ENCODE data around the gene DYNLT4.
"Not testable (repeated sequence)": the region's sequence is repeated elsewhere in the genome, so short reads cannot be mapped to it uniquely, and the experiment has no call there.

The DYNLT4 gene, protein sequence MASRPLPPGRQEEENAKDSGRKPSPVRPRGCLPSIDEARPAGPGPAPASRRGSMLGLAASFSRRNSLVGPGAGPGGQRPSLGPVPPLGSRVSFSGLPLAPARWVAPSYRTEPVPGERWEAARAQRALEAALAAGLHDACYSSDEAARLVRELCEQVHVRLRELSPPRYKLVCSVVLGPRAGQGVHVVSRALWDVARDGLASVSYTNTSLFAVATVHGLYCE

DNA sequence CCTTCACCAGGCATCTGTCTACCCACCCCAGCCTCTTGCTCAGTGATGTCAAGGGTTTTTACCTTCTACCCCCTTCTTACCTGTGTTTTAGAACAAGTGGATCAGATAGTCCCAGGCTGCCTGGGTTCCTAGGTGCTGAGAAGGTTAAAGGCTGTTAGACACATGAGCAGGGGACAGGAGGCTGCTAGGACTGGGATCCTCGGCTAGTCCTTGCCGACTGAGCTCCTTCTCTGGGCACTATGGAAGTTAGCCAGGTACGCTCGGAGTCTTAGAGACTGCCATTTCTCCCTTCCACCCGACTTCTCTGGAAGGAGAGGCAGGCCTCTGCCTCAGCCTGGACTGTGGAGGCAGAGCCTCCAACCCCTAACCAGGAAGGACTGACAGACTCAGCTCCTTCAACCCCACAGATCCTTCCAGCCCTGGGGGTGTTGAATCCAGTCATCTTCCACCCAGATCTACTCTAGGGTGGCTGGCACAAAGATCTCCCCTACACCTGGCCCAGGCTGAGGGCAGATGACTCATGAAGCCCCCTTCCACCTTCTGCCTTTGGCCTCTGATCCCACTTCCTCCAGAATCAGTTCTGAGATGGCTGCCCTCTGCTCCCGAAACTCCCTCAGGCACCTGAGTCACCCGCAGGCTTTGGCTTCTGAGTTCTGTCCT lies at the start of gene DYNLT4:
TSS of gene DYNLT4 (minus strand) at position 648 of the 660 bp plus-strand sequence. CDS start 683 bp downstream, outside the sequence.
- DNase-seq (ENCODE audit: low spot score), result no peak

DNA sequence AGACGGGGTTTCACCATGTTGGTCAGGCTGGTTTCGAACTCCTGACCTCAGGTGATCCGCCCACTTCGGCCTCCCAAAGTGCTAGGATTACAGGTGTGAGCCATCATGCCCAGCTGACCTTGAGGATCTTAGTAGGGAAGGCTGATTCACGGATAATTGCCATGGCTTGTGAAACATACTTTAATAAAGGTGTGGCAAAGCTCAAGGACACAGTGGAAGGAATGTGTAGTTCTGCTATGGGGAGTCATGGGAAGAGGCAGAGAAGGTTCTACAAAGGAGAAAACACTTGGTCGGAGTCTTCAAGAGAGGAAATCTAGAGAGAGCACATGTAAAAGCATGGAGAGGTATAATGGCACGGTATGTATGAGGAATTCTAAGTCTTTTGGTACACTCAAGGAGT lies 48.6 kb upstream of the DYNLT4 start:
- DNase-seq (ENCODE audit: low spot score), result no peak

DNA sequence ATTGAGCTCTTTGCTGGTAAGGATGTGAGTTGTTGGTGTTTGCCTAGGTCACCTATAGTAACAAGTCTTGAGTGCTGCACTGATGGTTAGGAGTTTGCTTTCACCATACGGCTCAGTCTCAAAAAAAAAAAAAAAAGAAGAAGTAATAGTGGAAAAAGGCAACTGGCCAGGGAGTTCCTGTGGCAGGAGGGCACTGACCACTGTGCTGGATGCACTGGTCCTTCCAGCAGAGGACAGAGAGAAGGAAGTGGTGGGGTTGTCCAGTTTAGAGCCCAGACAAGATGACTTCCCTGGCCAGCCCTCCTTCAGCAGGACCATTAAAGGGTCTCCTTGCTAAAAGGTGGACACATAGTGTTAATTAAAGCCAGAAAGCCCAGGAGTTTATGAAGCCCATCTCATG lies 47.8 kb upstream of the DYNLT4 start:
- peak; percentile 48 for DNase-seq (ENCODE audit: low spot score)

DNA sequence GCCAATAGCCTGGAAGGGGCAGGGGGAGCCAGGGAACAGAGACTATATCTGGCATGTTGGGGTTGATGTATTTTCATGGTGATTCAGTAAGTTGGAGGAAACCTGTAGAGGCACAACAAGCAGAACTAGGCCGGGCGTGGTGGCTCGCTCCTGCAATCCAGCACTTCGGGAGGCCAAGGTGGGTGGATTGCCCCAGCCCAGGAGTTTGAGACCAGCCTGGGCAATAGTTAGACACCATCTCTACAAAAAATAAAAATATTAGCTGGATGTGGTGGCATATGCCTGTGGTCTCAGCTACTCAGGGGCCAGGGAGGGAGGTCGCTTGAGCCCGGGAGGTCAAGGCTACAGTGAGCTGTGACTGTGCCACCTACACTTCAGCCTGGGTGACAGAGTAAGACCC lies 46.0 kb upstream of the DYNLT4 start:
- DNase-seq (ENCODE audit: low spot score), result no peak

DNA sequence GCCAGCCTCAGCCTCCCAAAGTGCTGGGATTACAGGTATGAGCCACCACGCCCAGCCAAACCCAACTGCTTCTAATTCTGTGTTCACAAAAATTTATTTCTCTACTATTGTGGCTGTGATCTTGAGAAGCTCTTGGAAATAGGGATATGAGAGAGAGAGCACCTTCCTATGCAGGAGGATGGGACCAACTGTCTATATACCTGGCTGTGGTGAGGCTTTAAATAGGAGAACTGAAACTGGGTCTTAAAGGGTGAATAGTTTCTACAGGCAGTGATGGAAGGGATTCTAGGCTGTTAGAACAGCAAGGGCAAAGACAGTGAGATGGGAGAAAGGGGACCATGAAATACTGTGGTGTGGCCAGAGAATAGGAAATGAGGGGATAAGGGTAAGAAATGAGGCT lies 44.2 kb upstream of the DYNLT4 start:
- no peak for DNase-seq (ENCODE audit: low spot score)

DNA sequence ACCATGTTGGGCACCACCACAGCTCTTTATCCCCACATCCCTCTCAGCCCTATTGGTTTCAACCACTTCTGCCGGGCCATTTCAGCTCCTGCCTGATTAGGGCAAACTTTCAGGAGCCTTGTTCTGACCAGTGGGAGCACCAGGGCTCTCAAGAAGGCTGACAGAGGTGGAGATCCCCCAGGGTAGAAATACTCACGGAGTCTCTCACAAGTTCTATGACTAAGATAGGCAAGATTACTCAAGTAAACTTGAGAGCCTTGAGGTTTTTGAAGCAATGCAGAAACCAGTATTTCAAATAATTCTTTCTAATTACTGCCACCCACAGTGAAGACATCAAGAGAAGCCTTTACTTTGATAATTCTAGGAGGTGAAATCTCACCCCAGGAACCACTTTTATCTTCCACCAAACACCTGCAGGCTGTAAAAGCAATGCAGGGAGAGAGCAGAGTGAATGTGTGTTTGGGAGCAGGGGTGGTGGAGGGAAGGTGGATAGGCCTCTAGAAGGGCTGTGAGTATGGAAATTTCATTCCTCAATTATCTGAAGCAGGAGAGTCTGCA lies 42.5 kb upstream of the DYNLT4 start:
- no peak for DNase-seq (ENCODE audit: low spot score)

DNA sequence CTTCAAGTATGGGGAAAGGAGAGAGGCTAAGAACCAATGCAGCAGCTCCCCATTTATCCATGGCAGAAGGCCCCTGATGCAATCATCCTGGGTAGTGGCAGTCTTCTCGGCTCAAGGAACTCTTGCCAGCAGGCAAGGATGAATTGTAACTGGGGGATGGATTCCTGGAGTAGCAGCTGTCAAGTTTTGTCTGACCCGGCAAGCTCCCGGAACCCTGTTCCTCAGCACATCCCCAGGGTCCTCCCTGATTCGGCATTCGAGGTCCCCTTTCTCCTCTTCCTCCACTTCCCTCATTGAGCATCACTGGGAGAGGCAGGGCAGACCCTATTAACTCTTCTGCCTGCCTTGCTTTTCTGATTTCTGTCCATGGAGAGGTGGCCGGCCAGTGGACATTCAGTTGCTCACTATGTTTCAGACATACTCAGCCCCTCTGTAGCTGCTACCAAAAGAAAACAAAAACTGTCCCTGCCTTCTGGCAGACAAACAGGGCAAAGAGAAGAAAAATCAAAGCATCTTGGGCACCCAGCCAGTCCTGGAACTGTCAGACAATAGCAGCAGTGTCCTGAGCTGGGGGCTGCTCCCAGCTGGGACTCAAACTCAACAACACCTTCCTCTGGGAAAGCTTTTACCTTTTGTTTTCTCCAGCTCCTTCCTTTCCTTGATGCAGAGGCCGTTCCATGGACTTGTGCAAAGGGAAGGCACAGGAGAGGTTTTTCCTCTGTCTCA lies 41.5 kb upstream of the DYNLT4 start:
- peak; percentile 81 for DNase-seq (ENCODE audit: low spot score)

DNA sequence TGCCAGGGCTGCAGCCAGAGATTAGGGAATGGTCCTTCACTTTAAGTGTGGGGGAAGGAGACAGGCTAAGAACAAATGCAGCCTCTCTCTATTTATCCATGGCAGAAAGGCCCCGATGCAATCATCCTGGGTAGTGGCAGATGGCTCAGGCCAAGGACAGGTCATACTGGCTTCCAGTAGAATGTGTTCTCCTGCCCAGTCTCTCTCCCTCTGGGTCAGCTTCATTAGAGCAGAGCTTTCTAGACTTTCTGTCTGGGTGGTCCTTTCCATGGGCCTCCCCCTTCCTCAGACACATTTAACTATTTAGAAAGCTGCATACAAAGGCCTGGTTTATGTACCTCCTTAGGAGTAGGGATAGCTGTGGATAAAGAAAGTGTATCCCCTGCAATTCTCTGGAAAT lies 40.7 kb upstream of the DYNLT4 start:
- DNase-seq (ENCODE audit: low spot score), result no peak

DNA sequence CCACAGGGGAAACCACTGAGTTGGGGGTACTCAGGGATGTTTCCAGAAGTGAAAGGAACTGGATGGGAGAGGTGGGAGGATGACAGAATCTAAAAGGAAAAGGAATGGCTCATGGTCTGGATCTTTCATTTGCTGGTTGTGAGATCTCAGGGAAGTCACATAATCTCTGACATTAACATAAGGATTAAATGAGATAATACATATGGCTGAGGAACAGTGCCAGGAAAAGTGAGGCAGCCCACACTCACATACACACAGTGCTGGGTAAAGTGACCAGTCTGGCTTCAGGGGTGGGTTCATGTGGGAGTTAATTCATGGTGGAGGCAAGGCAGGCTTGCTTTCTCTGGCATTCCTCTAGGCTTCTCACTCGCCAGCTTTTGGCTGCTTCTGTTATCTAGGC lies 39.8 kb upstream of the DYNLT4 start:
- DNase-seq (ENCODE audit: low spot score), result no peak

DNA sequence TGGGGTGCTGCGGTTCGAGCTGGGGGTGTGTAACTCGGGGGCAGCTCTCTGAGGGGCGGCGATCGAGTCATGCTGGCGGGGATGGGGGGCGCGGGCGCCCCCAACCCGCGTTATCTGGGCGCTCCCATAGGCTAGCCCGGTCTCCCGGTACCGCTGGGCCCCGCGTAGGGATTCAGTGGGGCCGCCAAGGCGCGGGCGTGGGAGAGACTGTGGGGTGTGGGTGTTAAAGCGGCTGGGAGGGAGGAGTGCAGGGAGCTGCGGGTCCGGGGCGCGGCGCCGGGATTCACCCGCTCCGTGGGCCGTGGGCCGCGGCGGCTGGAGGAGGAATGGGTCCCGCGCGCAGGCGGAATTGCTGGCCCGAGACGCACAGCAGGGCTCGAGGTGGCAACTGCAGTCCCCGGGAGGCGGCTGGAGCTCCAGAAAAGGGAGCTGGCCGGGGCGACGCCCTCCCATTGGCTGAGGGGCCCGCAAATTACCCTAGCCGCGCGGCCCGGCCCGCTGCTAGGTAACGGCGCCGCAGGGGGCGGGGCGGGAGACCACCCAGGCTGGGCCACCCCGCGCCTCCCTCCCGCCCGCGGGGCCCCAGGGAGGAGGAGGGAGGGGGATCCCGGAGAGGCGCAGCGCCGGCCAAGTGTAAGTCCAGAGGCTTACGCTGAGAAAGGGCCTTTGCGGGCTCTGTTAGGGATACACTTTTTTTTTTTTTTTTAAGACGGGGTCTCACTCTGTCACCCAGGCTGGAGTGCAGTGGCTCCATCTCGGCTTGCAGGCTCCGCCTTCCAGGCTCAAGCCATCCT lies 35.9 kb upstream of the DYNLT4 start, which contains the start of gene PTCH2:
TSS of gene PTCH2 (minus strand) at position 392 of the 794 bp plus-strand sequence. CDS start at position 71, 321 bp downstream.
- DNase-seq (ENCODE audit: low spot score), result peak; percentile 22

DNA sequence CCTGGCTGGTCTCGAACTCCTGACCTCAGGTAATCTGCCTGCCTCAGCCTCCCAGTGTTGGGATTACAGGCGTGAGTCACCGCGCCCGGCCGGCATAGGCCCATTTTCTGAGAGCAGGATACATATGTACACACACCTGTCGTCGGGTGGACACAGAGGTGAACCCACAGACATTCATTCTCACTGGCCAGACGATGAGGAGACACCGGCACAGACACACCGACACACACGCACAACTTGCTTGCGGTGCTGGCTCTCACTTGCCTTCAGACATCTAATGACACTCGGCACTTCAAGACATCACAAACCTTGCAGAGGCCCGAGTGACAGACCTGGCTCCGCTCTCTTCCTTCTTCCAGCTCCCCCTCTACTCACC lies 35.3 kb upstream of the DYNLT4 start:
- DNase-seq (ENCODE audit: low spot score), result no peak

DNA sequence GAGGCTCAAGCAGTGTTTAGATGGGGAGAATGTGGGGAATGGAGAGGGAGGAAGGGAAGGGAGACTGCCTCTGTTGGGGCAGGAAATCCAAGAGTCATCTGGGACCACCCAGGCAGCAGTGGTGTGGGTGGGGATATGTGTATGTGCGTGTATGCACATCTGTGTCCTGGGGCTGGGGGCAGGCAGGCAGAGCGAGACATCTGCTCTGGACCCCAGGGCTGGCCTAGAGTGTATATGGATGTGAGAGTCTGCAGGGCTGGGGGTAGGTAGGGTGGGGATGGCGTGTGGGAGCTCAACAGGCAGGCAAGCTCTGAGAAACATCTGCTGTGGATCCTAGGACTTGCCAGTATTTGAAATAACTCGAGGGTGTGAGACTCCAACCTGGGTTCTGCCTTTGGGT lies 32.4 kb upstream of the DYNLT4 start:
- DNase-seq (ENCODE audit: low spot score), result no peak

DNA sequence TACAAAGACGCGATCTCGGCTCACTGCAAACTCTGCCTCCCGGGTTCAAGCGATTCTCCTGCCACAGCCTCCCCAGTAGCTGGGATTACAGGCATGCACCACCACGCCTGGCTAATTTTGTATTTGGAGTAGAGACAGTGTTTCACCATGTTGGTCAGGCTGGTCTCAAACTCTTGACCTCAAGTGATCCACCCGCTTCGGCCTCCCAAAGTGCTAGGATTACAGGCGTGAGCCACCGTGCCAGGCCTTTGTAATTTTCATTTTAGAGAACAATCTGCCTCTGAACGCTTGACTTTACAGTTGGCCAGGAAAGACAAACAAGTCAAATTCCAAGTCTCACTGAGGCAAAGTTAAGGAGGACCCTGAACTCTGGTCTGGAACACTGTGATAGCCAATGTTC lies 31.1 kb upstream of the DYNLT4 start:
- not testable (repeated sequence) for DNase-seq (ENCODE audit: low spot score)

DNA sequence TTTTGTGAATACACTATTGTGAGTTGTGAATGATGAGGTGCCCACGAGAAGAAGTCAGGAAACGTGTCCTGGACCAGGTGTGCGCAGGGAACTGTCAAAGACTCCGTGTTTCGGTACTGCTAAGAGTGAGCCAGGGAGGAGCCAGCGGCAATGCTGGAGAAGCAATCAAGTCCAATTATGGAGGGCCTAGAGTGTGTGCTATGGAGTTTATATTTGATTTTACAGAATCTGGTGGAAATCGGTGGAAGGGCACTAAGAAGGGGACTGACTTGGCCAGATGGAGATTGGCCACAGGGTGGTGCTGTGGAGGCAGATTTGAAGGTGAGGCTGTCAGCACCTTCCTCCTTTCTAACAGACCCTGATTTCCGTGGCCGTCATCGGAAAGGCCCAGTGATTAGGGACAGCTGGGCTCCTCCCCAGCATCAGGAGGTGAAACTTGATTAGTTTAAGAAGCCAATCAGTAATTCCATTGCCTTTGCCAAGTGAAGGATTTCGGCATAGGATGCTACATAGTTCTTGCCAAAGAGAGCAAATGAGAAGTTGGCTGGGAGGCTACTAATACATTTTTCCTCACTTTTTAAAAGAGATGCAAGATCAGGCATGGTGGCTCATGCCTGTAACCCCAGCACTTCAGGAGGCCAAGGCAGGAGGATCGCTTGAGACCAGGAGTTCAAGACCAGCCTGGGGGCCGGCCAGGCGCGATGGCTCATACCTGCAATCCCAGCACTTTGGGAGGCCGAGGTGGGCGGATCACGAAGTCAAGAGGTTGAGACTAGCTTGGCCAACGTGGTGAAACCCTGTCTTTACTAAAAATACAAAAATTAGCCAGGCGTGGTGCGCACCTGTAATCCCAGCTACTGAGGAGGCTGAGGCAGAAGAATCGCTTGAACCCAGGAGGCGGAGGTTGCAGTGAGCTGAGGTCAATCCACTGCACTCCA lies 28.9 kb upstream of the DYNLT4 start:
- DNase-seq (ENCODE audit: low spot score), result peak; percentile 82

DNA sequence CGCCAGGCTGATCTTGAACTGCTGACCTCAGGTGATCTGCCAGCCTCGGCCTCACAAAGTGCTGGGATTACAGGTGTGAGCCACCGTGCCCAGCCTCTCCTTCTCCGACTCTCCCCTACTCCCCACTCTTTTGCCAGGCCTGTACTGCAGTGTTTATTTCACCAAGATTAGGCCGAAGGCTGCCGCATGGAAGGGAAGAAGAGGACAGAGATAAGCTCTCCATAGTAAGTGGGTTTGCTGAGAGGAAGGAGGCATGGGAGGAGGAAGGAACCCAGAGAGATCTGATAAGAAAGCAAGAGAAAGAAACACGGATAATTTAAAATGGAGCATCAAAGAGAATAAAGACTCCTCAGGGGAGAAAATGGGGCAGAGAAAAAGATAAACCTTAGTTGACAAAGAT lies 27.2 kb upstream of the DYNLT4 start:
- DNase-seq (ENCODE audit: low spot score), result no peak

DNA sequence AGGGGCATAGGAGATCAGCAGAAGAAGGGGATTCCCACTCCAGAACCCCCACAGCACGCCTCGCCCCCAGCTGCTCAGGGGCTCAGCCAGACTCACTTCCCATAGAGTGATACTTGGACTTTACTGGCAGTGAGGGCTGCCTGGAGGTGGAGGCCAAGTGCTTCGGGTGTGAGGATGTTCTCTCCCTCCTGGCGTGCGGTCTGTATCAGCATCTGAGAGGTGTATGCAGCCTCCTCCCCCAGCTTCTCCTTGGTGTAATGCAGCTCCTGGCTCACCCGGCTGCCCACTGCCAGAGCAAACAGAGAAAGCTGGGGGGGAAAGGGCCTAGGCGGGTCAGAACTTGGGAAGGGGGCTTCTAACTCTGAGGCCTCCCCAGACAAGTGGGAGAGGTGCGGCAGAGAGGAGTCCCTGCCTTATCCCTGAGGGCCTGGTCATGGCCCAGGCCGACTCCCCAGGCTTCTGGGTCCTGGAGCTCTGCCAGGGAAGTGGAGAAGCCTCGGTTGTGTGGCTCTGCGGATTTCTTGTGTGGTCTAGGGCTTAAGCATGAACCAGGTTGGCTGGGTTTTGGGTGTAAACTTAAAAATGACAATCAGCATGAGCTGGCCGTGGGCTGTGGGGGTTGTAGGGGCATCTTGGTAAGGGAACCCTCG lies 25.0 kb upstream of the DYNLT4 start:
- no peak for DNase-seq (ENCODE audit: low spot score)

DNA sequence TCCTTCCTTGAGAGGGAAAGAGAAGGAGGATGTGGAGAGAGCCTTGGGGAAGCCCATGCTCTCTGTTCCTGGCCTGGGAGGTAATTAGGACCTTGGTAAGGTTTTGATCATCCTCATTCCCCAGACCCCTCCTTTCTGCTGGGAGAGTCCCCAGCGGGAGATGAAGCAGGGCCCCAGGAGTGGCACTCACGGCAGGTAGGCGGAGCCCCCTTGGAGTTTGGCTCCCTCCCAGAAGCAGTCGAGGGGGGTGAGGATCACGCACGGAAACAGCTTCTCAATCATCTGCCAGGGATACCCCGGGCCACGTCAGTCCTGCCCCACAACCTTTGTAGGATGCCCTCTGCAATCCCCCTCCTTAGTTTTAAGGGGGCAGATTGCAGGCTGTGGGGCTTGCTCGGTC lies 24.4 kb upstream of the DYNLT4 start:
- DNase-seq (ENCODE audit: low spot score), result no peak

DNA sequence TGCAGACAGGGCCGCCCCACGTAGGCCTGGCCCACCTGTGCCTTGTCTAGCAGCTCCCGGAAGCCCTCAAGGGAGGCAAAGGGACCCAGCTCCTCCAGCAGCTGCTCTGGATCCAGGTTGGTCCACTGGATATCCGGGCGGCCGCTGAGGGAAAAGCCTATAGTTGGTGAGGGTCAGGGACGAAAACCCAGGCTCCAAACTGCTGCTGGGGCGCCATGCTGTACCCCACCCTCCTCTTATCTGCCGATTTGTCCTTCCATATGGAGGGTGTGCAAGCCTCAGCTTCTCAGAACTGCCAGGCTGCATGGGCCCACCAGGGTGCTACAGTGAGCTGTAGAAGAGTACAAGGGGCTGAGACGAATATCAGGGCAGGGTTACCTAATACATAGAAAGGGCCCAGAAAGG lies 23.8 kb upstream of the DYNLT4 start:
- no peak for DNase-seq (ENCODE audit: low spot score)

DNA sequence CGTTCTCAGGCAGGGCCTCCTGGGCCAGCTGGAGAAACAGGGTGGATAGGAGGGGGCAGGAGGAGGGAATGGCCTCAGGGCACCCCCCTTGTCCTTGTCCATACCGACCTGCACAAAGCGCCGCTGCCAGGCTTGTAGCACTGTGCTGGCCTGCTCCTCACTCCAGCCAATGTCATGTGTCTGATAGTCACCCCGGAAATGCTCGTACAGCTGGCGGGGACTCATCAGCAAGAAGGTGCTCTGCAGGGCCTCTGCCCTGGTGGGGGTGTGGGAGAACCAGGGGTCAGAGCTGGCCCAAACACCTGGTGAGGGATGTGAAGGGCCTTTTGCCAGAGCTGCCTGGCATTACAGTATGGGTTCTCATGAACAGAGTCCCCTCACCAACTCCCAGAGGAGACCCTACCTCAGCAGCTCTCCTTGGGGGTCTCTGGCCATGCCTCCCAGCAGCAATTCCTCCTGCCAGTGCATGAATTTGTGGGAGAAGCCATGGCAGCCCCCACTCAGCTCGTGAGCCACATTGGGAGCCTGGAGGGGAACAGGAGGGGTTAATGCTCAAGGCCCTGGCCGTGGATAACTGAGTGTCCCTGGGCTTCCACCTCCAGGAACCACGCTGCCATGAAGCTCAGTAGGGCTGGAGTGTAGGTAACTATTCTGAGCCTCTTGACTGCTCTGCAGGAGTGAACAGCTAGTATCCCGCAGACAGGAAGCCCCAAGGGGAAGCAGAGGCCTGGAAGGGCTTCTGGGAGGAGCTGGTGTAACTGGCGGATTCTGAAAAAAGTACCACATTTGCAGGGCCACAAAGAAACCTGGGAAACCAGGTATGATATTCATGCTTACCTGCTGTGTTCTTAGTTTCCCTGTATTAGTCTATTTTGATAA lies 22.6 kb upstream of the DYNLT4 start:
- DNase-seq (ENCODE audit: low spot score), result no peak
